ENCODE data around the gene C1orf232.

Gene C1orf232

DNA sequence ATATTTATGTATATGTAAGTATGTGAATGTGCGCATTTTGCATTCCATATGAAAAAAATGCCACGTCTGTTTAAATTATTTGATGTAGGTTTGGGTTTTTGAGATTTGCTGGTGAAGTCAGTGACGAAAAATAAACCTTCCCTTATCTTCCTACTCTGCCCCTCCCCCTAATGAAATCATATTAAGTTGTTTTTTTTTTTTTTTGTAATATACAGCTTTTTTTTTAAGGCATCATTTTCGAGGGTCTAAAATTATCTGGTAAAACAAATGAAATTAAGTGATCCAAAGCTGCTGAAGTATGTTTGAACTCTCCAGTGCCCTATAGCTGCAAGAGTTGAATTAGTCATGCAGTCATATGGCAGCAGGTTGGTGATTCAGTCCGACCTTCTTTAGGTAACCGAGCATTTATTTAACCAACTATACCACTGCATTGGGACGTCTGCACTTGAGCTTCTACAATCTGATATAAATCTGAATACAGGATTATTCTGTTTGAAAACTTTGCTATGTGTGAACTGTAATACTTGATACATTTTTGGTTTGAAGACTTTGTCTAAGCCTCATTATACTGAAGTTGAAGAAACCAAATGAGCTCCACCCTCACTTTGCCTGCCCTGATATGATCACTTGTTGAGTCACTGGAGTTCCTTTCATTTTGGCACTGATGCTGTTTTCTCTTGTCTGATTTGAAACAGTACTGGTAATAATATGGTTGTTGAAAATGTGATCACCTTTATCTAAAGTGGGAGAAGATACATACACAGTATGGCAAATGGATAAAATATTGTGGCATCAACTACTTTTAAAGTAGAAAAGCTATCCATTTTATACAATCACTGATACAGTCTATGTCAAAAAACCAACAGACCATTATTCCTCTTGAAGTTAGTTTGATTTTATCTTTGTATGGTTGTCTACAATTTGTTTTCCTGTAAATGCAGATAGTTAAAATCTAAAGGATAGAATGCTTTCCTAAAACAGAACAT is 45.5 kb downstream of the C1orf232 start:
- no peak for DNase-seq

DNA sequence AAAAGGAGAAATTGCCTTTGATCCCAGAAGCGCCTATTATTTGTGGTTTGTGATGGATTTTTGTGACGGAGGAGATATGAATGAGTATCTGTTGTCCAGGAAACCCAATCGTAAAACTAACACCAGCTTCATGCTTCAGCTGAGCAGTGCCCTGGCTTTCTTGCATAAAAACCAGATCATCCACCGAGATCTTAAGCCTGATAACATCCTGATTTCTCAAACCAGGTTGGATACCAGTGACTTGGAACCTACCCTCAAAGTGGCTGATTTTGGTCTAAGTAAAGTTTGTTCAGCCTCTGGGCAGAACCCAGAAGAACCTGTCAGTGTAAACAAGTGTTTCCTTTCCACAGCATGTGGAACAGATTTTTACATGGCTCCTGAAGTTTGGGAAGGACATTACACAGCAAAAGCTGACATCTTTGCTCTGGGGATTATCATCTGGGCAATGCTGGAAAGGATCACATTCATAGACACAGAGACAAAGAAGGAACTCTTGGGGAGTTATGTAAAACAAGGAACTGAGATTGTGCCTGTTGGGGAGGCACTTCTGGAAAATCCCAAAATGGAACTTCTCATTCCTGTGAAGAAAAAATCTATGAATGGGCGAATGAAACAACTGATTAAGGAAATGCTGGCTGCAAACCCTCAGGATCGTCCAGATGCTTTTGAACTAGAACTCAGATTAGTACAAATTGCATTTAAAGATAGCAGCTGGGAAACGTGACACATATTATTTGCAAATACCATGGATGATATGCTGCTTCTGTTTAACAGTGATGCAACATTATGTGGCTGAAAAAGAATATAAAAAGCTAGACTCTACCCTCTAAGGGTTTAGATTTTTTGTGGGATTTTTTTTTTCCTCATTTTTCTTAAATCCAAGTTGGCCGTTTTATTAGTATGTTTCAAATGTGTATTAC is 46.6 kb downstream of the C1orf232 start:
- DNase-seq = no peak

- no peak for DNase-seq
These were observed 48.7 kb downstream of the C1orf232 start for GRCh38 chr1:26119892-26120608.

GRCh38 chr1:26114165-26114927 is 54.4 kb downstream of the C1orf232 start:
- DNase-seq = no peak

Data from NCI-H345 (cell line).